Body of pancreas (tissue), 4 donors: ENCODE data around the gene CCNT2. TPM values are rescaled to one million over a fixed set of nuclear protein-coding genes. Genes with fewer than 3 reads are reported as not detected.
"Not testable (repeated sequence)": the region's sequence is repeated elsewhere in the genome, so short reads cannot be mapped to it uniquely, and the experiment has no call there.

Experiments
- ATAC-seq: fragments of 150-250 bp; one replicate; pipeline ENCODE4 v1.9.1; 2016
- DNase-seq, 4 donors: peaks; one replicate each; pipeline ENCODE4 v3.0.0-alpha.2; 2019
- H3K27ac ChIP-seq, 4 donors: fragments of 200-600 bp; sonication (generic); 1 replicate in 3 of 4; 2 replicates in 1 of 4; pipeline versions ENCODE4 v1.5.1 to v1.6.1; 2016 to 2019; ENCODE audit warnings: mild to moderate bottlenecking in 1 of 4, mixed read lengths in 1 of 4, moderate library complexity in 1 of 4
- H3K27me3 ChIP-seq, 2 donors: fragments of 200-600 bp; sonication (generic); one replicate each; pipeline ENCODE4 v1.6.0; 2016; ENCODE audit warnings: mild to moderate bottlenecking in 1 of 2
- H3K36me3 ChIP-seq, 2 donors: fragments of 200-600 bp; sonication (generic); replicated peaks in 1 of 2; 2 replicates each; pipeline ENCODE4 v1.5.1; 2016; ENCODE audit warnings: low read depth in 2 of 2; ENCODE audit not compliant: insufficient read depth in 1 of 2
- H3K4me1 ChIP-seq: fragments of 200-600 bp; sonication (generic); one replicate; pipeline ENCODE4 v1.6.0; 2016
- H3K4me3 ChIP-seq, 2 donors: fragments of 200-600 bp; sonication (generic); 1 replicate in 1 of 2; 2 replicates in 1 of 2; pipeline ENCODE4 v1.5.1; 2016 to 2019
- H3K9me3 ChIP-seq, 3 donors: fragments of 200-600 bp; sonication (generic); 1 replicate in 2 of 3; 2 replicates in 1 of 3; pipeline ENCODE4 v1.5.1; 2016
- CTCF ChIP-seq, 7 experiments: fragments of 450-650 bp in 4 of 7; fragments of 200-600 bp in 3 of 7; sonication (generic) in 3 of 7; IDR thresholded peaks; one replicate each; pipeline ENCODE4 v1.5.1; 2016 to 2019; ENCODE audit warnings: antibody characterized with exemption in 7 of 7
- POLR2A ChIP-seq, 3 donors: fragments of 450-650 bp; IDR thresholded peaks; one replicate each; pipeline ENCODE4 v1.6.1; 2016; ENCODE audit warnings: antibody characterized with exemption in 3 of 3, mild to moderate bottlenecking in 2 of 3
- WGBS, 2 donors: methylation state at CpG; one replicate each; pipeline ENCODE4 v1.1.5; 2017; 5-methylcytosine and 5-hydroxymethylcytosine counted together
- intact Hi-C: fragments of 100-400 bp; cut with DNase I; formaldehyde crosslinking; loops from one replicate; pipeline ENCODE4 v1.15.1; 2023
- total RNA-seq, 2 donors: library from RNA; depleted of rRNA; stranded (reverse); fragments of >200 nt; gene quantifications; one replicate each; pipeline ENCODE4 v1.1.0, GENCODE V29; 2016

Gene CCNT2
- total RNA-seq, 2 donors from 2014 or later, result 19.1 to 32.7 TPM

DNA sequence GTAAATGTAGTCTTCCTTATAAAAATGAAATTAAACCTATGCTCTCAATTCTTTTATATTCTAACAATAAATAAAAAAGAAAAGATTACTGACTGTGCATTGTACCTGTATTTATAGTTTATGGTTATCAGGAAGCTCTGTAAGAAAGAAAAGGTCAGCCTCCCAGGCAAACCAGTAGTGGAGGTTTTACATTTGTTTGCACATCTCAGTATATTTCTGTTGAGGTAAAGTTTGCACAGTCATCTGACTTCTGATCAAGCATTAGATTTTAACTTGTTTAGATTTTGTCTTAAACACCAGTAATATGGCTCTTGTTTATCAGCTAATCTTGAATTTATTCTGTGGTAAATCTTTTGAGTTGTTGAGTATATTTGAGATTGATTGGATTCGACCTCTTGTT lies 37.1 kb downstream of the CCNT2 start:
- Histone ChIP-seq H3K27me3 (no peaks in the 10 kb centered on the region), H3K4me1 (no peaks in the 10 kb centered on the region), H3K4me3 (no peak overlapping the region), H3K9me3 (no peaks in the 10 kb centered on the region), H3K27ac (no peak overlapping the region), H3K36me3 (peaks cover 10 to 24% of the 10 kb centered on the region in 2 donors)
- DNase-seq (no peak), ATAC-seq (no peak)
- intact Hi-C loops, result no loop called here
- 38 to 86% methylated on average over 1 of the region's 1 CpG for WGBS, 2 donors
- TF ChIP-seq POLR2A (IDR thresholded peaks at IDR 0.05) (no peak), CTCF (IDR thresholded peaks at IDR 0.05) (no peak)

- DNase-seq, result no peak
- 84 to 90% methylated on average over 5 of the region's 5 CpGs for WGBS, 2 donors
- Histone ChIP-seq H3K27ac (no peak overlapping the region), H3K9me3 (no peaks in the 10 kb centered on the region), H3K4me1 (no peaks in the 10 kb centered on the region), H3K27me3 (no peaks in the 10 kb centered on the region), H3K36me3 (peaks cover 10 to 24% of the 10 kb centered on the region in 2 donors), H3K4me3 (no peak overlapping the region)
- no peak for ATAC-seq
- TF ChIP-seq CTCF (IDR thresholded peaks at IDR 0.05) (no peak), POLR2A (IDR thresholded peaks at IDR 0.05) (no peak)
- intact Hi-C loops, result no loop called here
These were observed 38.9 kb downstream of the CCNT2 start for GRCh38 chr2:134957477-134957876.

GRCh38 chr2:134967166-134967565 lies 48.5 kb downstream of the CCNT2 start:
- intact Hi-C loops, DNase-seq, ATAC-seq, H3K4me3 ChIP-seq, H3K9me3 ChIP-seq, H3K4me1 ChIP-seq, H3K27ac ChIP-seq, H3K36me3 ChIP-seq, H3K27me3 ChIP-seq: not testable (repeated sequence)
- 78 to 96% methylated on average over 10 of the region's 10 CpGs for WGBS, 2 donors

DNA sequence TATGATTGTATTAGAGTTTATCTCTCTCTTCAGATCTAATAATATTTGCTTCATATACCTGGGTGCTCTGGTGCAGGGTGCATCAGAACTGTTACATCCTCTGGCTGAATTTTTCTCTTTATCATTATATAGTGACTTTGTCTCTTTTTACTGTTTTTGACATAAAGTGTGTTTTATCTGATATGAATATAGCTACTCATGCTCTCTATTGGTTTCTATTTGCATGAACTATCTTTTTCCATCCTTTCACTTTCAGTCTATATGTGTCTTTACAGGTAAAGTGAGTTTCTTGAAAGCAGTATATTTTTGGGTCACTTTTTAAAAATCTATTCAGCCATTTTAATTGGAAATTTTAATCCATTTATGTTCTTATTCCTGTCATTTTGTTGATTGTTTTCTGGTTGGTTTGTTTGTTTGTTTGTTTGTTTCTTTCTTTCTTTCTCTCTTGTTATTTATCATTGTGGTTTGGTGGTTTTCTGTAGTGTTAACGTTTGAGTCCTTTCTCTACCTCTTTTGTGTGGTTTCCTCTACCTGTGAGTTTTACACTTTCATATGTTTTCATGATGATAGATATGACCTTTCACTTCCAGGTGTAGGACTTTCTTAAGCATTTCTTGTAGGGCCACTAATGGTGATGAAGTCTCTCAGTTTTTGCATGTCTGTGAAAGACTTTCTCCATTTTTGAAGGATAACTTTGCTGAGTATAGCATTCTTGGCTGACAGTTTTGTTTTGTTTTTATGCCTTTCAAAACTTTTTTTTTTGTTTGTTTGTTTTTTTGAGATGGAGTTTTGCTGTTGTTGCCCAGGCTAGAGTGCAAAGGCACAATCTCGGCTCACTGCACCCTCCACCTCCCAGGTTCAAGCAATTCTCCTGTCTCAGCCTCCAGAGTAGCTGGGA lies 54.9 kb downstream of the CCNT2 start:
- TF ChIP-seq CTCF (IDR thresholded peaks at IDR 0.05), result no peak
- TF ChIP-seq POLR2A (IDR thresholded peaks at IDR 0.05), result no peak
- no peaks in the 10 kb centered on the region for H3K4me1 ChIP-seq
- intact Hi-C loops, result no loop called here
- H3K27me3 ChIP-seq, result no peaks in the 10 kb centered on the region
- WGBS, 2 donors, result 81 to 84% methylated on average over 2 of the region's 2 CpGs
- no peaks in the 10 kb centered on the region for H3K36me3 ChIP-seq
- H3K9me3 ChIP-seq, result peaks cover 0 to 7% (median 0%) of the 10 kb centered on the region in 3 donors
- ATAC-seq (no peak), DNase-seq (no peak)
- no peak overlapping the region for H3K4me3 ChIP-seq
- H3K27ac ChIP-seq, result no peak overlapping the region

DNA sequence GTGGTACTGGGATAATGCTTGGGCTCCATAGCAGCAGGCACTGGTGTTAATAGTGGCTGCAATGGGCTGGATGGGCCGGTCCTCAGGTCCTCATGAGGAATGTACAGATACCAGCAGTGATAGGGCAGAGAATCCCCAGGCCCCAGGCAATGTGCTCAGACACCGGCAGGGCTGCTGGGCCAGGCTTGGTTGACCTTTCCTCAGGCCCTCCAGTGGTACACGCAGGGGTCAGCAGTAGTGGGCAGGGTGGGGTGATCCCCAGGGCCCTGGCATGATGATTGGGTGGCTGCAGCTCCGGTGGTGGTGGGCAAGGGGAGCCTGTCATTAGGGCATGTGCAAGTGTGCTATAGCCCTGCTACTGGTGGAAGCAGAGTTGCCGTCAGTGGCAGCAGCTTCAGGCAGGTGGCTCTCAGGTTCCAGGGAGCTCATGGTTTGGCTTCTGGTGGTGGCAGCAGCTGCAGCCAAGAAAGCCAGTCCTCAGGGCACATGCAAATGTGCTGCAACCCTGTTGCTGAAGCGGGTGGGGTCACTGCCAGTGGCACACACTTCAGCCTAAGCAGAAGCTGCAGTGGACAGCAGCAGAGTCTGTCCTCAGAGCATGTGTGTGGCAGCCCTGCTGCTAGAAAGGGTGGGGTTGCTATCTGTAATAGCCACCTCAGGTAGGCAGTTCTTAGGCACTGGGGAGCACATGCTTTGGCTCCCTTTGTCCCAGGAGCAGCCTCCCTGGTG lies 56.8 kb downstream of the CCNT2 start:
- no peaks in the 10 kb centered on the region for H3K36me3 ChIP-seq
- ATAC-seq (no peak), DNase-seq (no peak)
- no peak overlapping the region for H3K4me3 ChIP-seq
- 80% methylated on average over 6 of the region's 6 CpGs; no CpG with 5 or more reads in 1 of the 2 donors for WGBS, 2 donors
- TF ChIP-seq POLR2A (IDR thresholded peaks at IDR 0.05) (no peak), CTCF (IDR thresholded peaks at IDR 0.05) (no peak)
- H3K27me3 ChIP-seq, result no peaks in the 10 kb centered on the region
- no peak overlapping the region for H3K27ac ChIP-seq
- peaks cover 0 to 7% (median 0%) of the 10 kb centered on the region in 3 donors for H3K9me3 ChIP-seq
- no peaks in the 10 kb centered on the region for H3K4me1 ChIP-seq
- intact Hi-C loops, result no loop called here
